Nephron (organoid): ENCODE results near the gene OBP2B.
A peak's percentile ranks its signal among the peaks of the same experiment; 100 is the strongest.
"Not testable (repeated sequence)": the region's sequence is repeated elsewhere in the genome, so short reads cannot be mapped to it uniquely, and the experiment has no call there.

Source experiments
- H3K27ac Mint-ChIP-seq, 3 experiments: 2 replicates each; pipeline ENCODE4 v1.8.0; 2020; ENCODE audit warnings: mixed read lengths in 3 of 3, mild to moderate bottlenecking in 2 of 3, moderate library complexity in 1 of 3
- H3K27me3 Mint-ChIP-seq: 2 replicates; pipeline ENCODE4 v1.8.0; 2021; ENCODE audit warnings: low read depth, mild to moderate bottlenecking, moderate library complexity, mixed read lengths
- H3K36me3 Mint-ChIP-seq: 2 replicates; pipeline ENCODE4 v1.8.0; 2020; ENCODE audit warnings: low read depth, mixed read lengths
- H3K4me1 Mint-ChIP-seq: 2 replicates; pipeline ENCODE4 v1.8.0; 2020; ENCODE audit warnings: mixed read lengths
- H3K4me3 Mint-ChIP-seq, 3 experiments: 2 replicates each; pipeline ENCODE4 v1.8.0; 2020; ENCODE audit warnings: mild to moderate bottlenecking in 3 of 3, mixed read lengths in 3 of 3, moderate library complexity in 2 of 3
- H3K9me3 Mint-ChIP-seq: 2 replicates; pipeline ENCODE4 v1.8.0; 2020; ENCODE audit warnings: mixed read lengths
- TF ChIP-seq, protein P1 (sequence below), 3 experiments: fragments of 200-600 bp; sonication (generic); IDR thresholded peaks; one replicate each; pipeline ENCODE4 v1.5.0; 2021; ENCODE audit warnings: antibody characterized with exemption in 3 of 3; ENCODE audit not compliant: unreplicated experiment in 3 of 3

Gene OBP2B, protein sequence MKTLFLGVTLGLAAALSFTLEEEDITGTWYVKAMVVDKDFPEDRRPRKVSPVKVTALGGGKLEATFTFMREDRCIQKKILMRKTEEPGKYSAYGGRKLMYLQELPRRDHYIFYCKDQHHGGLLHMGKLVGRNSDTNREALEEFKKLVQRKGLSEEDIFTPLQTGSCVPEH

DNA sequence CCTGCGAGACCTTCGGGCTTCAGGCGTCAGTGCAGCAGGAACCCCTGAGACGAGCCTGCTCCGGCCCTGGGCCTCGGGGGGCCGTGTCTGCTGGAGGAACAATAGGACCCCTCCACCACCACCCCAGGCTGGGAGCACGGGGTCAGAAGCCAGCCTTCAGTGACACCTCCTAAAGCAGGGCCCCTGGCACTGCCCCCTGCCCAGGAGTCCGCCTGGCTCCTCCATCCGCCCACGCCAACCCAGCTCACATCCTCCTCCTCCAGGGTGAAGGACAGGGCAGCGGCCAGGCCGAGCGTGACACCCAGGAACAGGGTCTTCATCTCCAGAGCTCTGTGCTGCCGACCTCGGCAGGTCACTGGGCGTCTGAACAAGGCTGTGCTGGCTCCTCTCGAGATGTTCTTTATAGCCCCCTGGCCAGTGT lies at the start of gene OBP2B:
TSS of gene OBP2B (minus strand) at position 371 of the 421 bp plus-strand sequence. CDS start at position 320, 51 bp downstream.
- not testable (repeated sequence) for H3K4me1 Mint-ChIP-seq, H3K36me3 Mint-ChIP-seq, H3K27ac Mint-ChIP-seq, H3K4me3 Mint-ChIP-seq
- Mint-ChIP-seq H3K9me3 (peaks cover 10% of the 10 kb centered on the region), H3K27me3 (peaks cover 29% of the 10 kb centered on the region)

DNA sequence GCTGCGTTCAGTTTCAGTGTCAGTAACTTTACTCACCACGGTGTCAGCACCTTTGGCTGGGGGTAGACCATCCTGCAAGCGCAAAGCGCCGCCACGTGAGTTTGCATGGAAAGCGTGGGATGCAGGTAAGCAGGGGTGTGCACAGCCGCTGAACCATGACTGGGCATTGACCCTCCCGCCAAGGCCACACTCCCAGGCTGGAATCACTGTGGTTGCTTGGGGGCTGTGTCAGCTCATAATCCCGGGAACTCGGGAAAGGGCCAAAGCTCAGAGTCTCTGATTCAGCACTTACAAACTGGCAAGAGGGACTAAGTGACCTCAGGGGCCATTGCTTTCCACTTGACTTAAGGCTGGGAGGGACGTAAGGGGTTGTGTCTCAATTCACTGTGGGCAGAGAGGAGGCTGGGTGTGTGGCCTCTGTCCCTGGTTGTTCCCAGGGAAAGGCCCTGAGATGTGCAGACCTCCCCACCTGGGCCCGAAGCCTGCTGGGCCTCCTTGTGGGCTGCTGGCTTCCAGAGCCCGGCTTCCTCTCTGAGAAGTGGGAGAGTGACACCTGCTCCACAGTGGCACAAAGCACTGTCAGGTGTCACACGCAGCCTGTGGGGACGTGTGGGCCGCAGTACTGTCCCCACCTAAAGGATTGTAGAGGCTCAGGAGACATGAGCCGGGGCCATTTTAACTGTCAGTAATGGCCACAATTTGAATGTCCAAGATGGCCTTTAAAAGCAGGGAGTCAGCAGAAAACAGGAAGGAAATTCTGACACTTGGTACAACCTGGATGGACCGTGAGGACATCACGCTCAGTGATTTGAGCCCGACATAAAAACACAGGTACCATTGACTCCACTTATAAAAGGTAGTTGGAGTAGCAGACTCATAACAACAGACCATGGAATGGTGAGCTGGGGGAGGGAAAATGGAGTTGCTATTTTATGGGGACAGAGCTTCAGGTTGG lies 49.3 kb upstream of the OBP2B start:
- H3K4me1 Mint-ChIP-seq = no peaks in the 10 kb centered on the region
- peak overlapping the region; percentile 31 to 89 (median 52) for H3K27ac Mint-ChIP-seq
- peaks cover 12% of the 10 kb centered on the region for H3K27me3 Mint-ChIP-seq
- no peak overlapping the region for H3K4me3 Mint-ChIP-seq
- peaks cover 3% of the 10 kb centered on the region for H3K36me3 Mint-ChIP-seq
- TF ChIP-seq, protein P1, sequence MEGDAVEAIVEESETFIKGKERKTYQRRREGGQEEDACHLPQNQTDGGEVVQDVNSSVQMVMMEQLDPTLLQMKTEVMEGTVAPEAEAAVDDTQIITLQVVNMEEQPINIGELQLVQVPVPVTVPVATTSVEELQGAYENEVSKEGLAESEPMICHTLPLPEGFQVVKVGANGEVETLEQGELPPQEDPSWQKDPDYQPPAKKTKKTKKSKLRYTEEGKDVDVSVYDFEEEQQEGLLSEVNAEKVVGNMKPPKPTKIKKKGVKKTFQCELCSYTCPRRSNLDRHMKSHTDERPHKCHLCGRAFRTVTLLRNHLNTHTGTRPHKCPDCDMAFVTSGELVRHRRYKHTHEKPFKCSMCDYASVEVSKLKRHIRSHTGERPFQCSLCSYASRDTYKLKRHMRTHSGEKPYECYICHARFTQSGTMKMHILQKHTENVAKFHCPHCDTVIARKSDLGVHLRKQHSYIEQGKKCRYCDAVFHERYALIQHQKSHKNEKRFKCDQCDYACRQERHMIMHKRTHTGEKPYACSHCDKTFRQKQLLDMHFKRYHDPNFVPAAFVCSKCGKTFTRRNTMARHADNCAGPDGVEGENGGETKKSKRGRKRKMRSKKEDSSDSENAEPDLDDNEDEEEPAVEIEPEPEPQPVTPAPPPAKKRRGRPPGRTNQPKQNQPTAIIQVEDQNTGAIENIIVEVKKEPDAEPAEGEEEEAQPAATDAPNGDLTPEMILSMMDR (IDR thresholded peaks at IDR 0.05; ENCODE audit: unreplicated experiment in 3 of 3) = no peak
- H3K9me3 Mint-ChIP-seq = peaks cover 2% of the 10 kb centered on the region

DNA sequence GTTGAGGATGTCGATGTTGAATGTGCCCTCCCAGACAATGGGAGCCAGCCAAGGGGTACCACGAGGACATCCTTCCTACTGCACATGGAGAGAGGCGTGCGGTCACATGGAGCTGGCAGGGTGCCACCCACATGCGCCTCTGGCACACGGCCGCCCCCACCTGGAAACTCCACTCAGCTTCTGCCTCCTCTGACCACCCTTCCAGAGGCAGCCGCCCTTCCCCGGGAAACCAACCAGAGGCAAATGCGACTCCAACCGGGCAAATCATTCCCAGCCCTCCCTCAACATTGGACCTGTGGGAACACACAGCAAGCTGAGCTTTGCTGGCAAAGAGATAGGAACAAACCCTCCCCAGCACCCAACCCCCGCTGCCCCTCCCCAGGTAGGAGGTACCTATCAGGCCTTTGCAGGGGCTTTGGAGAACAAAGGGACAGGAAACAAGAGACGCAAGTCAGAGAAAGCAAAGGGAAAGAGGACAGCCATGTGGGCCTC lies 48.5 kb upstream of the OBP2B start:
- Mint-ChIP-seq H3K27ac (peak overlapping the region; percentile 31 to 89 (median 52)), H3K27me3 (peaks cover 12% of the 10 kb centered on the region), H3K4me3 (no peak overlapping the region), H3K36me3 (peaks cover 3% of the 10 kb centered on the region), H3K4me1 (no peaks in the 10 kb centered on the region), H3K9me3 (peaks cover 2% of the 10 kb centered on the region)
- TF ChIP-seq, protein P1 (IDR thresholded peaks at IDR 0.05; ENCODE audit: unreplicated experiment in 3 of 3) = no peak

DNA sequence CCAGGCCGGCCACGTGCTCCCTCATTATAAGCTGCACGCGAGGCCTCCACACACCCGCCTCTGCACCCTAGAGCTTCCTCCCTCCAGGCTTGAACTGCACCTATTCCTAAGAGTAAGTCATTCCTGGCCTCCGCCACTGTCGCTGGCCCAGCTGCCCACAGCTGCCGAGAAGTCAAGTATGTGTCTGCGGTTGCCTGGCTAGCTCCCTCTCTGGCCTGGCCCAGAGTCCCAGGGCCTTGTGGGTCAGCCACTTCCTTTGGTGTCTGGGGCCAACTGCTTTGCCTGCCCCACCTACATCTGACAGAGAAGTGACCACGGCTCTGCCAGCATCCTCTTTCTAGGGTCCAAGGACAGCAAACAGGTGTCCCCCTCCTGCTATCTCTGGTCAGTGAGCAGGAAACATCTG lies 47.6 kb upstream of the OBP2B start:
- Mint-ChIP-seq H3K9me3 (peaks cover 2% of the 10 kb centered on the region), H3K36me3 (no peaks in the 10 kb centered on the region), H3K4me1 (no peaks in the 10 kb centered on the region), H3K27me3 (peaks cover 8% of the 10 kb centered on the region), H3K4me3 (no peak overlapping the region), H3K27ac (peak overlapping the region in 1 of 3 experiments; percentile 55)
- TF ChIP-seq, protein P1 (IDR thresholded peaks at IDR 0.05; ENCODE audit: unreplicated experiment in 3 of 3) = no peak

DNA sequence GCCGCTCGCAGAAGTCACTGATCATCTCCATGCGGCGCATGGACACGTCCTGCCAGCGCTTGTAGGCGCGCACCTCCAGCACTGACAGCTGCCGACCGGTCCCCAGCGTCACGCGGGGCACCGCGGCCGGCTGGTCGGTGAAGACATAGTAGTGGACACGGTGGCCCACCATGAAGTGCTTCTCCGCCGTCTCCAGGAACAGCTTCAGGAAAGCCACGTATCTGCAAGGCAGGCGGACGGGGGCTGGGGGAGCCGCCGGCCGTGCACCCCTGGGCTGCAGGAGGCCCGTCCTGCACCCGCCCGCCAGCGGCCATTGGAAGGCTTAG lies 47.0 kb upstream of the OBP2B start:
- no peak overlapping the region for H3K27ac Mint-ChIP-seq
- TF ChIP-seq, protein P1 (IDR thresholded peaks at IDR 0.05; ENCODE audit: unreplicated experiment in 3 of 3) = no peak
- H3K4me1 Mint-ChIP-seq = no peaks in the 10 kb centered on the region
- H3K4me3 Mint-ChIP-seq = no peak overlapping the region
- H3K9me3 Mint-ChIP-seq = peaks cover 2% of the 10 kb centered on the region
- H3K36me3 Mint-ChIP-seq = no peaks in the 10 kb centered on the region
- peaks cover 12% of the 10 kb centered on the region for H3K27me3 Mint-ChIP-seq

DNA sequence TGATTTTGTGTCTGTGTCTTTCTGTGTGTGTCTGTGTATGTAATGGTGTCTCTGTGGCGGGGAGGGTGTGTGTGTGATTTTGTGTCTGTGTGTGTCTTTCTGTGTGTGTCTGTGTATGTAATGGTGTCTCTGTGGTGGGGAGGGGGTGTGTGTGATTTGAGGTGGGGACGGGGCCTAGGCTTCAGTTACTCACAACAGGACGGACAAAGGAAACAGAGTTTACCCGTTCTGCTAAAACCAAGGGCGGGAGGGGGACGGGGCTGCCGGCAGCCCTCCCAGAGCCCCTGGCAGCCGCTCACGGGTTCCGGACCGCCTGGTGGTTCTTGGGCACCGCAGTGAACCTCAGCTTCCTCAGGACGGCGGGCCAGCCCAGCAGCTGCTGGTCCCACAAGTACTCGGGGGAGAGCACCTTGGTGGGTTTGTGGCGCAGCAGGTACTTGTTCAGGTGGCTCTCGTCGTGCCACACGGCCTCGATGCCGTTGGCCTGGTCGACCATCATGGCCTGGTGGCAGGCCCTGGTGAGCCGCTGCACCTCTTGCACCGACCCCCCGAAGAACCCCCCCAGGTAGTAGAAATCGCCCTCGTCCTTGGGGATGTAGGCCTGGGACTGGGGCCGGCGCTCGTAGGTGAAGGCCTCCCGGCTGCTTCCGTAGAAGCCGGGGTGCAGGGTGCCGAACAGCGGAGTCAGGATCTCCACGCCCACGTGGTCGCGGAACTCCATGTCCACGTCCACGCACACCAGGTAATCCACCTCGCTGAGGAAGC lies 46.5 kb upstream of the OBP2B start:
- H3K27me3 Mint-ChIP-seq = peaks cover 14% of the 10 kb centered on the region
- TF ChIP-seq, protein P1 (IDR thresholded peaks at IDR 0.05; ENCODE audit: unreplicated experiment in 3 of 3) = no peak
- H3K4me1 Mint-ChIP-seq = no peaks in the 10 kb centered on the region
- H3K9me3 Mint-ChIP-seq = peaks cover 2% of the 10 kb centered on the region
- H3K36me3 Mint-ChIP-seq = no peaks in the 10 kb centered on the region
- H3K4me3 Mint-ChIP-seq = no peak overlapping the region
- no peak overlapping the region for H3K27ac Mint-ChIP-seq
